H1 (cell line): ENCODE data around the gene ANKFY1. TPM values are rescaled to one million over a fixed set of nuclear protein-coding genes. Genes with fewer than 3 reads are reported as not detected.

Source experiments
- CTCF ChIA-PET: fragments of 300-600 bp; sonication (Branson Sonifier 250); formaldehyde crosslinking; loops from one replicate; lab custom pipeline; 2021; ENCODE audit not compliant: partially characterized antibody; lab: Charles Lee
- POLR2A ChIA-PET: fragments of 300-600 bp; sonication (Branson Sonifier 250); formaldehyde crosslinking; loops from one replicate; lab custom pipeline; 2021; ENCODE audit warnings: inconsistent platforms; ENCODE audit not compliant: partially characterized antibody; lab: Charles Lee
- DNase-seq, 2 experiments: peaks; one replicate each; pipeline versions ENCODE4 v3.0.0 to v3.0.0-alpha.2; 2010 to 2022; ENCODE audit warnings: low spot score in 2 of 2, low read depth in 1 of 2, mixed read lengths in 1 of 2
- FAIRE-seq: peaks from 2 replicates; lab custom pipeline; 2011; peaks lifted over from hg19 to GRCh38; lab: Jason Lieb, UNC
- H2AFZ ChIP-seq: 2 replicates; pipeline ENCODE4 v1.8.1; 2012; ENCODE audit warnings: low read length, inconsistent platforms
- H2AK5ac ChIP-seq: 2 replicates; pipeline ENCODE4 v1.6.1; 2013; ENCODE audit warnings: low read depth, low read length
- H2BK120ac ChIP-seq: replicated peaks from 2 replicates; pipeline ENCODE3; 2013; ENCODE audit warnings: low read depth, low read length, inconsistent platforms
- H2BK12ac ChIP-seq: 2 replicates; pipeline ENCODE4 v1.6.1; 2013; ENCODE audit warnings: low read depth, low read length
- H2BK15ac ChIP-seq: 2 replicates; pipeline ENCODE4 v1.6.1; 2013; ENCODE audit warnings: low read length
- H2BK20ac ChIP-seq: 2 replicates; pipeline ENCODE4 v1.6.1; 2013; ENCODE audit warnings: low read length
- H2BK5ac ChIP-seq: 2 replicates; pipeline ENCODE4 v1.6.1; 2013; ENCODE audit warnings: low read depth, low read length
- H3K14ac ChIP-seq: 2 replicates; pipeline ENCODE4 v1.6.1; 2013; ENCODE audit warnings: inconsistent platforms; ENCODE audit not compliant: insufficient read length
- H3K18ac ChIP-seq: 2 replicates; pipeline ENCODE4 v1.6.1; 2013; ENCODE audit warnings: low read length; ENCODE audit errors: extremely low read depth
- H3K23ac ChIP-seq: 2 replicates; pipeline ENCODE4 v1.6.1; 2013; ENCODE audit warnings: inconsistent platforms; ENCODE audit not compliant: insufficient read length
- H3K23me2 ChIP-seq: 2 replicates; pipeline ENCODE4 v1.6.1; 2013; ENCODE audit warnings: low read depth, low read length
- H3K27ac ChIP-seq: 2 replicates; pipeline ENCODE4 v1.6.1; 2011; ENCODE audit warnings: low read depth, low read length, inconsistent platforms
- H3K27me3 ChIP-seq, 4 experiments: replicated peaks in 1 of 4; 1 replicate in 1 of 4; 2 replicates in 3 of 4; pipeline versions ENCODE4 v1.6.1 to v1.8.1; 2011 to 2013; ENCODE audit warnings: low read length in 3 of 4, mild to moderate bottlenecking in 3 of 4, inconsistent platforms in 2 of 4, mixed read lengths in 2 of 4, moderate library complexity in 1 of 4; ENCODE audit not compliant: control insufficient read depth in 3 of 4, insufficient read depth in 3 of 4; ENCODE audit errors: extremely low read depth in 1 of 4
- H3K36me3 ChIP-seq, 4 experiments: 2 replicates each; pipeline versions ENCODE4 v1.6.1 to v1.8.1; 2011 to 2013; ENCODE audit warnings: mild to moderate bottlenecking in 4 of 4, low read length in 3 of 4, moderate library complexity in 2 of 4, control low read depth in 1 of 4, inconsistent platforms in 1 of 4; ENCODE audit not compliant: insufficient read depth in 4 of 4, control insufficient read depth in 2 of 4
- H3K4ac ChIP-seq: replicated peaks from 2 replicates; pipeline ENCODE3; 2013; ENCODE audit warnings: low read length, low read depth, mixed read lengths, inconsistent platforms; ENCODE audit not compliant: insufficient read length
- H3K4me1 ChIP-seq, 4 experiments: replicated peaks in 1 of 4; 1 replicate in 1 of 4; 2 replicates in 3 of 4; pipeline versions ENCODE4 v1.6.1 to v1.8.1; 2011 to 2013; ENCODE audit warnings: low read length in 3 of 4, inconsistent platforms in 2 of 4, mixed read lengths in 1 of 4; ENCODE audit not compliant: insufficient read depth in 4 of 4, control insufficient read depth in 3 of 4
- H3K4me2 ChIP-seq, 2 experiments: 2 replicates each; pipeline versions ENCODE4 v1.6.1 to v1.8.1; 2011 to 2013; ENCODE audit warnings: low read depth in 2 of 2, low read length in 2 of 2, control low read depth in 1 of 2, inconsistent platforms in 1 of 2, mild to moderate bottlenecking in 1 of 2; ENCODE audit not compliant: insufficient read depth in 1 of 2
- H3K4me3 ChIP-seq, 4 experiments: fragments of 200-600, 300-600 bp in 1 of 4; sonication (generic), shearing (Covaris generic), sonication (Bioruptor Twin) in 1 of 4; 2 replicates each; pipeline versions ENCODE4 v1.5.1 to v1.8.1; 2011 to 2016; ENCODE audit warnings: low read length in 4 of 4, low read depth in 3 of 4, control low read depth in 2 of 4, inconsistent platforms in 2 of 4, mild to moderate bottlenecking in 2 of 4, mixed read lengths in 1 of 4, moderate library complexity in 1 of 4; ENCODE audit not compliant: insufficient read depth in 2 of 4; ENCODE audit errors: extremely low read depth in 1 of 4
- H3K56ac ChIP-seq: replicated peaks from 2 replicates; pipeline ENCODE3; 2013; ENCODE audit warnings: low read depth, mild to moderate bottlenecking, mixed read lengths, low read length, inconsistent platforms; ENCODE audit not compliant: insufficient read length
- H3K79me1 ChIP-seq: 2 replicates; pipeline ENCODE4 v1.6.1; 2013; ENCODE audit warnings: low read depth, low read length, control low read depth
- H3K79me2 ChIP-seq, 2 experiments: 2 replicates each; pipeline versions ENCODE4 v1.6.1 to v1.8.1; 2012 to 2013; ENCODE audit warnings: low read length in 2 of 2, mild to moderate bottlenecking in 2 of 2, inconsistent platforms in 1 of 2; ENCODE audit not compliant: insufficient read depth in 2 of 2, control insufficient read depth in 1 of 2
- H3K9ac ChIP-seq, 4 experiments: replicated peaks in 1 of 4; 1 replicate in 1 of 4; 2 replicates in 3 of 4; pipeline versions ENCODE4 v1.6.1 to v1.8.1; 2011 to 2013; ENCODE audit warnings: low read depth in 3 of 4, low read length in 3 of 4, control low read depth in 2 of 4, mild to moderate bottlenecking in 2 of 4, moderate library complexity in 2 of 4, inconsistent platforms in 1 of 4; ENCODE audit errors: extremely low read depth in 1 of 4
- H3K9me3 ChIP-seq, 2 experiments: 2 replicates each; pipeline versions ENCODE4 v1.6.1 to v1.8.1; 2012 to 2013; ENCODE audit warnings: mild to moderate bottlenecking in 2 of 2, moderate library complexity in 2 of 2, control low read depth in 1 of 2, inconsistent platforms in 1 of 2, low read depth in 1 of 2, low read length in 1 of 2, mixed read lengths in 1 of 2; ENCODE audit not compliant: insufficient read depth in 2 of 2
- H4K20me1 ChIP-seq, 2 experiments: replicated peaks in 1 of 2; 2 replicates each; pipeline versions ENCODE3 to v1.8.1; 2011 to 2013; ENCODE audit warnings: inconsistent platforms in 2 of 2, low read length in 2 of 2, mild to moderate bottlenecking in 1 of 2; ENCODE audit not compliant: insufficient read depth in 2 of 2, control insufficient read depth in 1 of 2
- H4K5ac ChIP-seq: 2 replicates; pipeline ENCODE4 v1.6.1; 2013; ENCODE audit warnings: low read length, low read depth, mixed read lengths, inconsistent platforms; ENCODE audit not compliant: insufficient read length
- H4K8ac ChIP-seq: 2 replicates; pipeline ENCODE4 v1.8.0; 2013; ENCODE audit warnings: mild to moderate bottlenecking, moderate library complexity, low read length, inconsistent platforms; ENCODE audit not compliant: insufficient read depth; ENCODE audit errors: extremely low read depth
- H4K91ac ChIP-seq: replicated peaks from 2 replicates; pipeline ENCODE3; 2013; ENCODE audit warnings: low read length, mixed read lengths, inconsistent platforms; ENCODE audit not compliant: insufficient read length
- BACH1 ChIP-seq: IDR thresholded peaks from 2 replicates; pipeline ENCODE4 v1.6.1; 2012; ENCODE audit warnings: low read length, improper control_type of control experiment
- BCL11A ChIP-seq, 2 experiments: IDR thresholded peaks; one replicate each; pipeline ENCODE4 v1.6.1; 2011; ENCODE audit warnings: low read depth in 2 of 2, low read length in 2 of 2, mild to moderate bottlenecking in 2 of 2
- CBX5 ChIP-seq: fragments of 300-800, 300-1000 bp; sonication (generic); IDR thresholded peaks from 2 replicates; pipeline ENCODE4 v1.7.1; 2016; ENCODE audit warnings: antibody characterized with exemption, low read length, low read depth
- NRF1 ChIP-seq: IDR thresholded peaks from 2 replicates; pipeline ENCODE4 v1.6.1; 2011; ENCODE audit warnings: mild to moderate bottlenecking, low read depth, low read length, improper control_type of control experiment
- POLR2AphosphoS5 ChIP-seq: IDR thresholded peaks from 2 replicates; pipeline ENCODE4 v1.6.1; 2011; ENCODE audit warnings: low read depth, low read length
- RAD21 ChIP-seq, 2 experiments: IDR thresholded peaks in 1 of 2; conservative IDR thresholded peaks in 1 of 2; 2 replicates each; pipeline ENCODE4 v1.6.1; 2011; ENCODE audit warnings: low read depth in 2 of 2, low read length in 2 of 2, improper control_type of control experiment in 1 of 2, inconsistent platforms in 1 of 2, mild to moderate bottlenecking in 1 of 2, moderate library complexity in 1 of 2
- RNF2 ChIP-seq: fragments of 200-900, 300-1000 bp; sonication (generic); IDR thresholded peaks from 2 replicates; pipeline ENCODE4 v1.7.1; 2016; ENCODE audit warnings: borderline replicate concordance, low read depth, mild to moderate bottlenecking, antibody characterized with exemption, low read length; ENCODE audit not compliant: poor library complexity, severe bottlenecking; ENCODE audit errors: missing control alignments
- SP4 ChIP-seq: IDR thresholded peaks from 2 replicates; pipeline ENCODE4 v1.6.1; 2012; ENCODE audit warnings: low read length, inconsistent platforms
- WGBS, 2 experiments: shearing (Covaris generic) in 1 of 2; methylation state at CpG; one replicate each; pipeline versions ENCODE4 v1.1.6 to v1.1.7; 2013 to 2015; ENCODE audit warnings: low lambda C conversion rate in 2 of 2, mixed read lengths in 2 of 2, inconsistent platforms in 1 of 2, low coverage in 1 of 2, missing lambda C conversion rate in 1 of 2; ENCODE audit not compliant: insufficient replicate concordance in 2 of 2, insufficient coverage in 1 of 2, insufficient read length in 1 of 2; ENCODE audit errors: extremely low coverage in 1 of 2, missing lambda C conversion rate in 1 of 2; 5-methylcytosine and 5-hydroxymethylcytosine counted together
- polyA plus RNA-seq, 7 experiments: library from polyadenylated mRNA; depleted of rRNA in 3 of 7; stranded (reverse) in 5 of 7; unstranded in 2 of 7; fragments of >200 nt in 5 of 7; fragments of 200-250 nt in 2 of 7; gene quantifications; 1 replicate in 5 of 7; 2 replicates in 1 of 7; 4 replicates in 1 of 7; pipeline versions ENCODE4 v1.2.1 to v1.2.3, GENCODE V29; 2011 to 2013; ENCODE audit warnings: missing spikeins in 2 of 7, mixed read lengths in 2 of 7
- total RNA-seq: library from RNA; stranded (reverse); fragmentation: NEBNext Ultra II Directional; extraction: Animal tissue kit (Norgen Biotek cat#: 25700); gene quantifications from 2 replicates; pipeline ENCODE4 v1.2.1, GENCODE V29; 2021
- TF ChIP-seq, protein P1 (sequence below): IDR thresholded peaks from 2 replicates; pipeline ENCODE4 v1.6.1; 2011; ENCODE audit warnings: low read length, improper control_type of control experiment

The ANKFY1 gene
- total and polyA plus RNA-seq, 2 of the 8 experiments (the other 6 are each of a cell fraction or from before 2014, with no cell fraction given): 28.3 to 45.3 TPM

- WGBS, 2 experiments: 93% methylated on average over 5 of the region's 6 CpGs; no CpG with 5 or more reads in 1 of the 2 experiments
- no peak overlapping the region for H2BK5ac ChIP-seq
These were observed 49.6 kb downstream of the ANKFY1 start for GRCh38 chr17:4214157-4214556.

More at GRCh38 chr17:4214157-4214556, 49.6 kb downstream of the ANKFY1 start:
- no peak overlapping the region for H4K5ac ChIP-seq
- H2BK15ac ChIP-seq: no peak overlapping the region
- H3K27ac ChIP-seq: no peak overlapping the region
- H3K9ac ChIP-seq: no peak overlapping the region
- H3K4me3 ChIP-seq: no peak overlapping the region
- CTCF ChIA-PET: interaction anchor here (1.0 to 4.4 kb wide), 5 partner anchors 35 to 208 kb away, joined by 3 to 38 read pairs (median 17); no protein-coding TSS in a partner anchor
- H2AFZ ChIP-seq: no peak overlapping the region
- peaks cover 0 to 19% of the 10 kb centered on the region in 2 experiments; a peak in 1 of 4 replicates for H3K79me2 ChIP-seq
- no peaks in the 10 kb centered on the region for H3K27me3 ChIP-seq
- no peak overlapping the region for H3K4ac ChIP-seq
- no peak overlapping the region for H4K8ac ChIP-seq
- no peak for TF ChIP-seq RNF2
- no peak for TF ChIP-seq BCL11A (IDR thresholded peaks at IDR 0.05; ENCODE audit: low read depth in 2 of 2, low read length in 2 of 2)
- no peak for TF ChIP-seq SP4
- TF ChIP-seq BACH1: no peak
- TF ChIP-seq NRF1: no peak
- TF ChIP-seq RAD21 (IDR thresholded peaks at IDR 0.05 in 1 of 2, conservative IDR thresholded peaks at IDR 0.05 in 1 of 2; ENCODE audit: low read depth in 2 of 2, low read length in 2 of 2): no peak
- TF ChIP-seq, protein P1, sequence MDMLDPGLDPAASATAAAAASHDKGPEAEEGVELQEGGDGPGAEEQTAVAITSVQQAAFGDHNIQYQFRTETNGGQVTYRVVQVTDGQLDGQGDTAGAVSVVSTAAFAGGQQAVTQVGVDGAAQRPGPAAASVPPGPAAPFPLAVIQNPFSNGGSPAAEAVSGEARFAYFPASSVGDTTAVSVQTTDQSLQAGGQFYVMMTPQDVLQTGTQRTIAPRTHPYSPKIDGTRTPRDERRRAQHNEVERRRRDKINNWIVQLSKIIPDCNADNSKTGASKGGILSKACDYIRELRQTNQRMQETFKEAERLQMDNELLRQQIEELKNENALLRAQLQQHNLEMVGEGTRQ: no peak
- TF ChIP-seq POLR2AphosphoS5: no peak
- TF ChIP-seq CBX5: no peak
- FAIRE-seq (no peak), DNase-seq (no peak)
- no peak overlapping the region for H3K14ac ChIP-seq
- no peaks in the 10 kb centered on the region for H3K79me1 ChIP-seq
- H3K4me2 ChIP-seq: no peak overlapping the region
- H2BK120ac ChIP-seq: no peak overlapping the region
- peaks cover 0 to 2% of the 10 kb centered on the region in 2 experiments for H4K20me1 ChIP-seq
- H3K4me1 ChIP-seq: no peaks in the 10 kb centered on the region
- H3K56ac ChIP-seq: no peak overlapping the region
- H2BK20ac ChIP-seq: no peak overlapping the region
- H3K18ac ChIP-seq: no peak overlapping the region
- no peaks in the 10 kb centered on the region for H3K23me2 ChIP-seq
- H3K23ac ChIP-seq: no peak overlapping the region
- H2AK5ac ChIP-seq: no peak overlapping the region
- POLR2A ChIA-PET: no interaction called here
- peaks cover 0 to 17% (median 3%) of the 10 kb centered on the region in 4 experiments; a peak in 4 of 8 replicates for H3K36me3 ChIP-seq
- no peak overlapping the region for H4K91ac ChIP-seq
- H3K9me3 ChIP-seq: no peaks in the 10 kb centered on the region
- no peak overlapping the region for H2BK12ac ChIP-seq
